Mesodermal cell (in vitro differentiated cells): ENCODE data around the gene PLCL2.

Experiments
- H3K27ac ChIP-seq: 2 replicates; pipeline ENCODE4 v1.7.0; 2013; ENCODE audit warnings: mild to moderate bottlenecking, low read depth, low read length, moderate library complexity; ENCODE audit not compliant: severe bottlenecking
- H3K36me3 ChIP-seq: 2 replicates; pipeline ENCODE4 v1.7.1; 2013; ENCODE audit warnings: mild to moderate bottlenecking, low read length, moderate library complexity; ENCODE audit not compliant: control insufficient read depth, insufficient read depth
- H3K4me1 ChIP-seq: one replicate; pipeline ENCODE4 v1.7.1; 2013; ENCODE audit warnings: mild to moderate bottlenecking, low read length; ENCODE audit not compliant: insufficient read depth, control insufficient read depth, poor library complexity, severe bottlenecking
- H3K4me3 ChIP-seq: 2 replicates; pipeline ENCODE4 v1.7.0; 2013; ENCODE audit warnings: low read length, control low read depth, mild to moderate bottlenecking; ENCODE audit not compliant: insufficient read depth, poor library complexity, severe bottlenecking; ENCODE audit errors: extremely low read depth
- H3K9me3 ChIP-seq: 2 replicates; pipeline ENCODE4 v1.7.1; 2013; ENCODE audit warnings: mild to moderate bottlenecking, low read length, moderate library complexity; ENCODE audit not compliant: control insufficient read depth
- WGBS, 2 experiments: methylation state at CpG; one replicate each; pipeline ENCODE4 v1.1.5; 2013; ENCODE audit warnings: missing lambda C conversion rate in 2 of 2; ENCODE audit not compliant: insufficient coverage in 2 of 2; 5-methylcytosine and 5-hydroxymethylcytosine counted together

The PLCL2 gene

GRCh38 chr3:17078926-17079465, 194.2 kb downstream of the PLCL2 start:
- Histone ChIP-seq H3K9me3 (no peaks in the 10 kb centered on the region), H3K4me1 (no peaks in the 10 kb centered on the region)
- WGBS, 2 experiments, result 83 to 100% methylated on average over 1 to 6 of the region's 7 CpGs

DNA sequence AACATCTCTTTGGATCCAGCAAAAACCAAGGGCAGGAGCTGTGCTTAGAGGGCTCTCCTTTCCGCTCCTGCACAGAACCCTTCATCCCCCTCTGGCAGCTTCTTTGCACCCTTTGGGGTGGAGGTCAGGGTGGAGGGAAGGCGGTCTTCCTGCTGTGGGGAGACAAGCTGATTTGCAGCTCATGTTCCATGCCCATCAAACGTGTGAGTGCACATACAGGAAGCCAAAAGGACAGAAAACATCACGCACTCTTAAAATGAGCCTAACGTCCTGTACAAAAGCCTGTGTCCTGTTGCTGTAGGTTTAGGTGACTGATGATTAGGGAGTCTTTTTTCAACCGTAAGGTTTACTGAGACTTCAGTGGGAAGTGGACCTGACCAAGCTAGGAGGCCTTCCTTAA, 195.2 kb downstream of the PLCL2 start:
- Histone ChIP-seq H3K4me1 (no peaks in the 10 kb centered on the region), H3K36me3 (no peaks in the 10 kb centered on the region), H3K4me3 (no peak overlapping the region), H3K27ac (no peak overlapping the region), H3K9me3 (no peaks in the 10 kb centered on the region)
- 93 to 98% methylated on average over 5 of the region's 6 CpGs for WGBS, 2 experiments

More at GRCh38 chr3:17078926-17079465, 194.2 kb downstream of the PLCL2 start:
- Histone ChIP-seq H3K4me3 (no peak overlapping the region), H3K36me3 (no peaks in the 10 kb centered on the region), H3K27ac (no peak overlapping the region)

DNA sequence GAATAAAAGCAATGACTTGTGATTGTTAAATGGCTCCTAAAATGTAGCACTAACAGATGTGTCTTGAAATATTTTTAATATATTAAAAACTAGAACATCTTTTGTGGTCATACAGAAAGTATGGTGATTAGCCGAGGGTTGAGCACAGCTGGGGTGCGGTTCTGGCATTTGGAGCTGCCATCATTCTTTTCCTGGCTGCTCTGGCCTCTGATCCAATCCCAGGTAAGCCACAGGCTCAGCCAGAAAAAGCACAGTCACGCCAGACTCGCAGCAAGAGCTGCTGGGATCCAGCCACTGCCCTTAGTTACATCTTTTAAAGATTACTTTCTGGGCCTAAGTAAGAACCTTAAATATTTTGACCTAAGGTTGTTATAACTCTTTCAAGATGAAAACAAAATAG, 196.8 kb downstream of the PLCL2 start:
- Histone ChIP-seq H3K9me3 (no peaks in the 10 kb centered on the region), H3K4me1 (no peaks in the 10 kb centered on the region), H3K36me3 (no peaks in the 10 kb centered on the region), H3K27ac (no peak overlapping the region), H3K4me3 (no peak overlapping the region)
- WGBS, 2 experiments, result 87 to 100% methylated on average over 2 to 3 of the region's 4 CpGs

GRCh38 chr3:17087509-17087908, 202.8 kb downstream of the PLCL2 start:
- H3K4me1 ChIP-seq, result peaks cover 4% of the 10 kb centered on the region
- H3K36me3 ChIP-seq, result no peaks in the 10 kb centered on the region
- WGBS, 2 experiments, result 83% methylated on average over 2 of the region's 4 CpGs; no CpG with 5 or more reads in 1 of the 2 experiments
- no peak overlapping the region for H3K4me3 ChIP-seq
- H3K27ac ChIP-seq, result no peak overlapping the region
- H3K9me3 ChIP-seq, result no peaks in the 10 kb centered on the region

GRCh38 chr3:17088017-17088416, 203.3 kb downstream of the PLCL2 start:
- Histone ChIP-seq H3K4me3 (no peak overlapping the region), H3K4me1 (peaks cover 5% of the 10 kb centered on the region), H3K27ac (no peak overlapping the region), H3K9me3 (no peaks in the 10 kb centered on the region), H3K36me3 (no peaks in the 10 kb centered on the region)
- 67% methylated on average over 2 of the region's 3 CpGs; no CpG with 5 or more reads in 1 of the 2 experiments for WGBS, 2 experiments

GRCh38 chr3:17088602-17089313, 204.0 kb downstream of the PLCL2 start:
- Histone ChIP-seq H3K4me3 (no peak overlapping the region), H3K27ac (no peak overlapping the region), H3K9me3 (no peaks in the 10 kb centered on the region), H3K36me3 (no peaks in the 10 kb centered on the region), H3K4me1 (peaks cover 5% of the 10 kb centered on the region)
- WGBS, 2 experiments, result 100% methylated on average over 1 of the region's 6 CpGs; no CpG with 5 or more reads in 1 of the 2 experiments

DNA sequence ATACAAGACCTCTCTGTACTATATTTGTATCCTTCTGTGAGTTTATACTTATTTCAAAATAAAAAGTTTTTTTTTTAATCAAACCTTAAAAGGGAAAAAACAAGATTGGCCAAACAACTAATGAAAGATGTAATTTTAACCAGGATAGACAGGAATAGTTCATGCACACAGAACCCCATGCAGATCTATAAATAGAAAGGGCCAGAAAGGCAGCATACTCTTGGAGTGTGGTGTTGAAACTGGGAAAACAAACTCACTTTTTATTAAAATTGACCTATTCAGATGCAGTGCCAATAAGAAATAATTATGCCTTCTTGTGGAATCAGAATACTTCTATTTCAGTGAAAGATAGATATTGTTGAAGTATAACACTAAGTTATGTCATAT, 204.6 kb downstream of the PLCL2 start:
- H3K27ac ChIP-seq, result no peak overlapping the region
- H3K4me1 ChIP-seq, result peaks cover 5% of the 10 kb centered on the region
- no peaks in the 10 kb centered on the region for H3K36me3 ChIP-seq
- no peaks in the 10 kb centered on the region for H3K9me3 ChIP-seq
- H3K4me3 ChIP-seq, result no peak overlapping the region

DNA sequence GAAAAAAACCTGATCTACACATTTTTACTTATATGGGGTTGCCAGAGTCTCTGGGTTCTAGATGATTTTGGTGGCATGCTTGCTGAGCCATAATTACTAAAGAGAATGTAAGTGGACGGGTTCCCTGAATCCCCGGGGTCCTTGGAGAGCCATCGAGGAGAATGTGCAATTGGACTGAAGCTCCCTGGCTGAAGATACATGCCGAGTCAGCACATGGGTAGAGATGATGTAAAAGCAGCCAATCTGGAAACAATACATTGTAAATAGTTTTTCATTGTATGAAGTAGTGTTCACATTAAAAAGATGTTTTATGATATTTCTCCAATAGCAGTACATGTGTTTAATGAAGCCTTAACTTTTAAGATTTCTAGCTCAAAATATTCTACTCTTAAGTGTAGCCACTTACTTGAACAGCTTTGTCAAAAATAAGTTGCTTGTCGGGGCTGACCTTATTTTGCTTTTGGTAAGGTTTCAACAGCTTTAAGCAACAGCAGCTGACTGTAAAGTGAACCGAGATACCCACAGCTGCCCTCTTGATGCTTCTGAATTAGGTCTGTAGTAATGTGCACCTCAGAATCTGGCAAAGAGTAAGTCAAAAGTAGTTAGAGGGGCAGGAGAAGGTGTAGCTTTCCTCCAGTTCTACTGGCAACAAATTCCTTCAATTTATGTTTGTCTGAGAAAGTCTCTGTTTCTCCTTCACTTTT, 205.7 kb downstream of the PLCL2 start:
- peaks cover 5% of the 10 kb centered on the region for H3K4me1 ChIP-seq
- H3K4me3 ChIP-seq, result no peak overlapping the region
- no peaks in the 10 kb centered on the region for H3K36me3 ChIP-seq
- H3K27ac ChIP-seq, result no peak overlapping the region
- H3K9me3 ChIP-seq, result no peaks in the 10 kb centered on the region
- WGBS, 2 experiments, result 85 to 95% methylated on average over 6 of the region's 6 CpGs

GRCh38 chr3:17091910-17092582, 207.3 kb downstream of the PLCL2 start:
- Histone ChIP-seq H3K9me3 (no peaks in the 10 kb centered on the region), H3K4me1 (peaks cover 5% of the 10 kb centered on the region), H3K36me3 (no peaks in the 10 kb centered on the region), H3K27ac (no peak overlapping the region), H3K4me3 (no peak overlapping the region)
- 57 to 60% methylated on average over 1 to 3 of the region's 6 CpGs for WGBS, 2 experiments

DNA sequence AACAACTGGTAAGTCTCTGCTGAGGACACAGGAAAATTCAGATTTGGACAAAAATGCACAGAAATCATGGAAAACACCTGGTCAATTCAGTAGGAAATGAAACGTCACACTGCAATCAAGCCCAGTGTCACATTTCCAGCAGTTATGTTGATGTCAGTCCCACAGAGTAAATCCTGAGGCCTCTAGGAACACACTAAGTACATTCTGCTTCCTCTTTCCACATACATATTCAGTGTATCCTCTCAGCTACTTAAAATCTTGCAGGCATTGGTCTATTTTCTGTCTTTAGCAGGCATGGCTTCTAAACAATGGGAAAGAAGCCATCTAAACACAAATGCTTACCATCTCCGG, 207.8 kb downstream of the PLCL2 start:
- Histone ChIP-seq H3K9me3 (no peaks in the 10 kb centered on the region), H3K36me3 (no peaks in the 10 kb centered on the region), H3K4me3 (no peak overlapping the region), H3K4me1 (peaks cover 5% of the 10 kb centered on the region), H3K27ac (no peak overlapping the region)
- WGBS, 2 experiments, result 68 to 92% methylated on average over 1 of the region's 2 CpGs
